Fibroblast of upper back skin (primary cell): ENCODE measurements around the gene KIAA0040.
A peak's percentile ranks its signal among the peaks of the same experiment; 100 is the strongest.

Experiments
- DNase-seq: peaks from one replicate; pipeline ENCODE4 v3.0.0-alpha.2; 2013

Gene KIAA0040

DNA sequence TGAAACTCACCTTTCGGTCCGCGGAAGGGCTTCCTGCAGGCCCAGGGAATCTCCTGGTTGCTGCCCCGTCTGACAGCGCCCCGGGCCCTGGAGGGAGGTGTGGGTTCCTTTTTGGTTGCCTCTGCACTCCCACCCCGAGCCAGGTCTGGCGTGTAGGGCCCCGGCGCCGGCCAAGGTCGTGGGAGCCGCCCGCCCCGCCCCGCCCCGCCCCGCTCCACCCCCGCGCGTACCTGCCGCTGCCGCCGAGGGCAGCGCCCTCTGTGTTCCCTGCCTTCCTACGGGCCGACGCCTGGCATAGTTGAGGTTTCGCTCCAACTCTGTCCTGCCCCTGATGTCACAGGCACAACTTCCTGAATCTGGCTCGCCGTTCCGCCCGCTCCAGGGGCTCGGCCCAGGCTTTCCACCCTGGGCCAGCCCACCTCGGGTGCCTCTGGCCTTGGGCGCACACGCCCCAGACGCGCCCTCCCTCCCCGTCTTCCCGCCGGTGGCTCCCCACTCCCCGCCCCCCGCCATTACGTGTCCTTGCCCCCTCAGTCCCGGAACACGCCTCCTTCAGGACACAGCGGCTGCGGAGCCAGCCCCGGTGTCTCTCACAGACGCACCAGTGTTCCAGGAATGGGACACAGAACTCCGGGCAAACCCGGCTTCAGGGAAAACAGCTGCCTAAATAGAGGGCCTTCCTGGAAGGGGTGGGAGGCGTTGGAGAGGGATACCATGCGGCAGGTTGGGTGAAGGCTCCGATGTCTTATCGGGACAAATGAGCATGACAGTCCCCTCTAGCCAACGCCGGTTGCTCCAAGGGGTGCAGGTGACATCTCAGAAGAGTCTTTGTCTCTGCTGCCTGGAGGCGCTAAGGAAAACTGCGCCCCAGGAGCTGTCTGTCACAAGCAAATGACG is at the start of gene KIAA0040:
TSS of gene KIAA0040 (minus strand) at position 147 of the 897 bp plus-strand sequence. CDS start 31,763 bp downstream, outside the sequence.
- no peak for DNase-seq

DNA sequence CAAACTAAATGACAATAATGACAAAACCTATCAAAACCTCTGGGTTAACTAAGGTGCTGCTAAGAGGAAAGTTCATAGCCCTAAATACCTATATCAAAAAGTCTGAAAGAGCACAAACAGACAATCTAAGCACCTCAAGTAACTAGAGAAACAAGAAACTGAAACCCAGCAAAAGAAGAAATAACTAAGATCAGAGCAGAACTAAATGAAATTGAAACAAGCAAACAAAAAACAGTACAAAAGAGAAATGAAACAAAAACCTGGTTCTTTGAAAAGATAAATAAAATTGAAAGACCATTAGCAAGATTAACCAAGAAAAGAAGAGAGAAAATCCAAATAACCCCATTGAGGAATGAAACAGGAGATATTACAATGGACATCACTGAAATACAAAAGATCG is 44.8 kb upstream of the KIAA0040 start:
- no peak for DNase-seq

DNA sequence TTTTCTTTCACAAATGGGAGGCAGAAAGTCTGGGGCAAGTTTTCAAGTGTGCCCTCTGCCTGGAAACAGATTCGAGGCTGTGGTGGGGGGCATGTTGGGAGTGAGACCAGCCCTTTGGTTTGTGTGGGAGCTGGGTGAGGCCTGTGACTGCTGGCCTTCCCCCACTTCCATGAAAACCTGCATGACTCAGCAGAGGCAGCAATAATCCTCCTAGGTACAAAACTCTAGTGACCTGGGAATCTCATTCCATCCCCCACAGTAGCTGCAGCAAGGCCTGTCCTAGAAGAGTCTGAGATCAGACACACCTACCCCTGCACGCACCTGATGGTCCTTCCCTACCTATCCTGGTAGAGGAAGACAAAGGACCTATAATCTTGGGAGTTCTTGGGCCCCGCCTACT is 42.1 kb upstream of the KIAA0040 start:
- no peak for DNase-seq

DNA sequence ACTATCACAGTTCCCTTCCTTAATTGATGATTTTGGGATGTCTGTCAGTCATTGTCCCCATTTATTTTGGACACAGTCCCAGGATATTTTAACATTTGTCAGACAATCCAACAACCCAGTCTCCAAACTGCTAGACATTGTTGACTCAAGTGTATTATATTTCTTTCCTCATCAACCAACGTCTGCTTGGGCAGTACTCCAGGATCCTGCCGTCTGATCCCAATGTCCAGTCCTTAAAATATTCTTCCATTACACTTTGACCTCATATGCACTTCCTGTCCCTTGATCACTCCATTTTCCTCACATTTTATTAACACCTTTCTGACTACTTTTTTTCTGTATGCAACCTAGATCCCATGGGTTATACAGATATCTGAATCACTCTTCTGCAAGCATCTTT is 39.8 kb upstream of the KIAA0040 start:
- no peak for DNase-seq

DNA sequence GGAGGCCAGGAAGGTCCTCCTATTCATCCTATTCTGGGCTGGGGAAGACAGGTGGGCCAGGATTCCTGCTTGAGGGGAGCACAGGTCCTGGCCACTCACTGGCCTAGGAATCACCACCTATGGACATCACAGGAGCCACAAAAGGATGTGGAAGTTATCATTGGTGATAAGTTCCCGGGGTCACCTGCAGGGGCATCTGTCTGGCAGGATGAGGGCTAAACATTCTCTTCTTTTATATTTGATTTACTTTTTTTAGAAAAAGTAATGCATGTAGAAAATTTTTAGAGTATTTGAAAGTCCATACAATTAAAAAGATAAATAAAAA is 33.2 kb upstream of the KIAA0040 start:
- no peak for DNase-seq

DNA sequence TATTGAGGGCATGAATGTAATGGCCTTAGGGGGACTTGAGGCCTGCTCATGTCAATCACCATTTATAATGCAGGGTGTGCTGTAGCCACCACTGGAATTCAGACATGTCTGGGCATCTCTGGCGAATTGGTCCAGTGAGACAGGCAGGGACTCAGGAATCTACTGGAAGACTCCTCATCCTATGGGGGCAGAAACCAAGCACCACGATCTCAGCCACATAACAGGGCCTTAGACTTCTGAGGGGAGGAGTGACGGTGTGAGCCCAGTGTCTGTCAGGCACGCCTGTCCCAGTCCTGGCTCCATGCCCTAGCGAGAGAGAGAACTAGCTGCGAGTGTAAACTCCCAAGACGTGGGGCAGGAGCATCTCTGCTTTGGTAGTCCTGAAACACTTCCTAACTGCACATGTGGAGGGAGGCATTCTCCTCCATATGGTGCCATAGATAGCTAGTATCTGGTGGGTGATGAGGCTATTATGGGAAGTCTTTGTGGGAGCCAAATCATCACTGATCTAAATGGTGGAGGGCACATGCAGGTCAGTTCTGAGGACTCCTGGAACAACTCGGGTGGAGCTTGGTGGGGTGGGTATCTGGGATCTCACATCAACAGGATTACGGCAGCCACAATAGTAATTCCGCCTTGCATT is 29.8 kb upstream of the KIAA0040 start:
- no peak for DNase-seq

DNA sequence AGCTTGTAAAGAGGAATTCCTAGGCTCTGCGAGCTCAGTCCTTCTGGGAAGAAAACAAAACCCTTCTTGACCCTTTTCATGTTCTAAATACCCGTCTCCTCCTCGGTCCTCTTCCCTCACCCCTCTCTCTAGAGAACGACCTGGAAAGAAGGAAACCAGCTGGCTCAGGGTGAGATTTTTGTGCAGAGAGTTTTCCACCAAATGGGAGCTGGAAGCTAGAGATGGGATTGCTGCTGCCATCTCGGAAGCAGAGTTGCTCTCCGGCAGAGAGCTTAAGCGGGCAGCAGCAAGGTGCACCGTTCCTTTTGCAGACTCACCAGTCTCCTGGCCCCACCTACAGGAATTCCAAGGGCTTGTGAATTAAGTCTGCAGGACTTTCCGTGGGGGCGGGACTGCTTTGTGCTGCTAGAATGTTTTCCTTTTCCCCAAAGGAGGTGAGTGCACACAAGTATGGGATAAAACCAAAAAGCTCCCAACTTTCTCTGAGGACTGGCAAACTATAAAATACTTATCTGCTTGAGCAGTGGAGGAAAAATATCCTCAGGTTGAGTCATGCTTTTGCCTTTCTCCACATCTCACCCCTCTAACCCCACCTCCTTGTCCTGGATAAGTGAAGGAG is 29.1 kb upstream of the KIAA0040 start:
- DNase-seq, result peak; percentile 15

DNA sequence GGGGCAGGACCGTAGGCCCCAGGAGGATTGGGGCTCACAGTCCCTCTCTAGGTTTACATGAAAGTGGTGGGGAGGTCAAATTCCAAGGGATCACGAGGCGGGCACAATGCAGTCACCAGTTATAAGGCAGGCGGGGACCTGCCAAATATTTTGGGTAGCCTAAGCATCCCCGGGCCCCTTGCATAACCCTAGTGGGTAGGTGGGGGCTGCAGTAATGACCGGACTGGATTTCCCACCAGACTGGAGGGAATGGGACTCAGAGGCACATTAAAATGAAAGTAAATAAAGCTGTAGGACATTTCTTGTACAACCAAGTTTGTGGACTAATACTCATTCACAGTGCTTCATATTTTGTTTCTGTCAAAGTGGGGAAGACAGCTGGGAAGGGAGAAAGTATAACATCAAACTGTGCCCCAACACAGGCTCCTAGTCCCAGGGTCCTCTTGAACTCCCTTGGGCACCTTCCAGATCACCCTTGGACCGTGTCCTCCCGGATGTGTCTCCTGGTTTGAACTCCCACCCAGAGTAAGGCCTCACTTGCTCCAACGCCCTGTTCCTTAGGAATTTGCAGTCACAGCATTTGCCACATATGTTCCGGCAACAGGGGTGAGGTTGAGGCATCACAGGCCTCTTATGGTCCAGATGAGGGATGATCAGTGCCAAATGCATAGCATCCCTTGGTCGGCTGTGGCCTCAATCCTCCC is 28.4 kb upstream of the KIAA0040 start:
- DNase-seq, result no peak

DNA sequence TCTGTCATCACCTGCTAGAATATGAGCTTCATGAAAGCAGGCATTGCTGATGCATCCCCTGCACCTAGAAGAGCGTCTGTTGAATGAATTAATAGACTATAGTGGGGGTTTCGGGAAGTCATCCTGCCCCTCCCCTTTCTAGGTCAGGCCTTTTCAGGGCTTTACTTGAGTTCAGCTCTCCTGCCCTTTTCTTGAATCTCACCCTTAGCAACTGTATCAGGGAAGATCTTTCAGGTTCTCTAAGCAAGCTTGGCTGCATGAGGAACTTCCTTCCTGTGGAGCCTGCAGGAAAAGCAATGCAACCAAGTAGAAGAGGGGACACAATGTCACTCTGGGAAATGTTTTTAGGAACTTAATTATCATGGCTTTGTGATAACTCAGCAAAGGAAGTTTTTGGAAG is 27.2 kb upstream of the KIAA0040 start:
- DNase-seq, result no peak

DNA sequence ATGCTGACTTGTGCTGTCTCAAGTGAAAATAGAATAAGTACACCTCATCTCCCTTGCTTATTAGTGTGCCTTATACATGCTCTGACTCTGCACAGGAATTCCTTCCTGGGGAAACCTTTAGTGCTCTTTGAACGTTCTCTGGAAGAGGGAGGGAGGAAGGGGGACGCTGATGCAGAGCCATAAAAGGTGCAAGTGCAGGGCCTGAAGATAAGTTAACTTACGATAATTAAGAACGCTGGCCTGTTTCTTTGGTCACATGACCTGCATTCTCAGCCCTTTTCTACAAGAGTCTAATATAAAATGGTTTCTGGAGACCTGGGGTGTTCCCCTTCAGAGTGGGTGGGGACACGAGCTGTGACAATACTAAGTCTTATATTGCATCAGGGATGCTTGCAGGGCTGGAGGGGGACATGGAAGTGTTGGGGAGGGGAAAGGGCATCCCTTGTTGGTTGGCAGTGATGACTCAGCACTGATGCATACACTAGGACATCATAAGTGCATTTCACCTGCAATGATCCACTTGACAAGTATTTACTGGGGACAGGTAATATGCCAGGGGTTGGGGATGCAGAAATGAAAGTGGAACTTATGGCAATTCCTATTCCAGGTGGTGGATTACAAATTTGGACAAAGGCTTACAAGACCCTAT is 26.3 kb upstream of the KIAA0040 start:
- DNase-seq, result no peak

DNA sequence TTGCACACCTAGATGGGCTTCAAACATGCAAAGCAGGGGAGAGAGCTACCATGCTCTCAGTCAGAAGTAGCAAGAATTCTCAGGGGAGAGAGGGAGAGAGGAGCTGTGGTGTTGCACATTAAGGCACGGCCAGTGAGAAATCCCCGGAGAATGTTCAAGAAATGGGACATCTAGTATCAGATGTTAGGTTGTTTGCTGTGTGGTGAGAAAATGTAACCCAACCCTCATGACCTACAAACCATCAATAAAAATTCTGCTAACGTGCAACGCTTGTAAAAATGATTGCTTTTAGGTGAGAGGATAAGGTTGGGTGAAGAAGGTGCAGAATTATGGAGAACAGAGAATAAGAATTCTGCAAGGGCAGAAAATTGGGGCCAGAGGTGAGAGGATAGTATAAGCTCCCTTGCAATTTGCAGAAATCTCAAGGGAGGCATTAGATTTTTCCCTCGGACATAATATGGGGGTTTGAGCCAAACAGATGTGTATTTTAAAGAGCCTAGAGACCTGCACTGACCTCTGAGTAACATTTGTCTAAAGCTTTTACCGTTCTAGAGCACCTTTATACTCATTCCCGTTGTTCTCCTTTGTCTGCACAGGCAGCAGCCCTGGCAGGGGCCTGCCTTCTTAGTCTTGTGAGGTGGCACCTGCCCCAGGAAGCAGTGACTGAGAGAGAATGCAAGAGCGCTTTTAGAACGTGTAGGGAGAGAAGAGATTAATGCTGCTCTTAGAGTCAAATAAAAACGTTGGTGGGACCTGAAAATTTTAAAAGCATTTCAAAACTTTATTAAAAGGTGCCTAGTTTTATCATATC is 25.4 kb upstream of the KIAA0040 start:
- no peak for DNase-seq

DNA sequence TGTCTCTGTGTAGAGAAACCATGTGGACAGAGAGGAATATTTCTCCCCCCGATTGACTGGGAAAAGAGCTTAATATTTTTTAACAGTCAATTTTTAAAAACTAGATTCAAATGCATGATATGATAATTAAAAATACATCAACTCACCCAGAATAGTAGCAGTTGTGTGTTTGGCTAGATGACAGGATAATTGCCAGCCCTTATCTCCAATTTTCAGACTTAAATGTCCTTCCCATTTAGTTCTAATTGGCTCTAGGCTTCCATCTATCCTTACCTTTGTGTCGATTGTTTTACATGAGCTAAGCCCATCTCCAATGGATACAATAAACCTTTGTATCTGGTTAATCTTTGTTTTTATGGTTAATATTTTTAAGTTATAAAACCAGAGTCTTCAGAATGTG is 23.9 kb upstream of the KIAA0040 start:
- DNase-seq, result no peak

DNA sequence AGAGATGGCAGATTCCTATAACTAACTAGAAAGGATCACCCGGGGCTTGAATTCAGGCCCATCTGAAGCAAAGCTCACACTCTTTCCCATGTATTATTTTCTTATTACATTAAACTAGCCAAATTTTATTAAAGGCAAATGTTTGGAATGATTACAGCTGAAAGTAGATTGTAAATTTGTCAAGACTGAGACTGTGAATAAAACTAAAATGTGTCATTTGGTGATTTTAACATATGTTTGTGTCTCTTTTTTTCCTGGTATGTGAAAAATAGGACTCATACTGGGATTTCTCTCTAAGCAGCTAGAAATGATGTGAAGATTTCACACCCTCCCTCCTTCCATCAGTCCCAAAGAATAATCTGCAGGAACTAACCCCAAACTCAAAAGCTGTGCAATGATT is 19.1 kb upstream of the KIAA0040 start:
- no peak for DNase-seq

DNA sequence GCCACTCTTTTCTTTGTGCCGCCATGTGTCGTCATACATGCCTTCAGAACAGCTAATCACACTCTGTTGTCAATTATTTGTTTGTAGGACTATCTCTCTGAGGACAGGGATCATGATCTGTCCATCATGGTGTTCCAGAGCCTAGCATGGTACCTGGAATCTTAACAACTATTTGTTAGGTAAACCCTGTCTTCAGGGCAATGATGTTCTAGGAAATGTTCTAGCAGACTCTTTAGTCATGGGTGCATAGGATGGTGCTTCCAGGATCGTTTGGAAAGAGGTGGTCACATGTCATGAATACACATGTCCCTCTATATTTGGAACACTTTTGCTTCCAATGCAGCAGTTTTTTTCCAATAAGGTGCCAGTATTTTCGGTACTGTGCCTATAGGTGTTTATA is 18.2 kb upstream of the KIAA0040 start:
- no peak for DNase-seq

DNA sequence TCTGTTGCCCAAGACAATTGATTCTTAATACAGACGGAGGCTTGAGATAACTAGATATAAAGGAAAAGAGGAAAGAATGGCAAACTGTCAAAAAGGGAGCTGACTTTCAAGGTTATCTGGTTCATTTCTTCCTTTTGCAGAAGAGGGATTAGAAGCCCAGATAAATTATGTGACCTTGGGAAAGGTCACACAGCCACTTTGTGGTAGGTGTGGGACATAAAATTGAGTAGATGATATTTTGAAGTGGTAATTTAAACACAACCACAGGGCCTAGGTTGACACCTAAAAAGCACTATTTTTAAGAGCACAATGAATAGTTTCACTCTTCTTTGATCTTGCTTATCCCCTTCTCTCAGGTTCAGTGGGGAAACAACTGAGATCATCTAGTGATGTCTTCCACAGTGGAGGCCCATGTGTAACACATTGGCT is 16.9 kb upstream of the KIAA0040 start:
- no peak for DNase-seq

DNA sequence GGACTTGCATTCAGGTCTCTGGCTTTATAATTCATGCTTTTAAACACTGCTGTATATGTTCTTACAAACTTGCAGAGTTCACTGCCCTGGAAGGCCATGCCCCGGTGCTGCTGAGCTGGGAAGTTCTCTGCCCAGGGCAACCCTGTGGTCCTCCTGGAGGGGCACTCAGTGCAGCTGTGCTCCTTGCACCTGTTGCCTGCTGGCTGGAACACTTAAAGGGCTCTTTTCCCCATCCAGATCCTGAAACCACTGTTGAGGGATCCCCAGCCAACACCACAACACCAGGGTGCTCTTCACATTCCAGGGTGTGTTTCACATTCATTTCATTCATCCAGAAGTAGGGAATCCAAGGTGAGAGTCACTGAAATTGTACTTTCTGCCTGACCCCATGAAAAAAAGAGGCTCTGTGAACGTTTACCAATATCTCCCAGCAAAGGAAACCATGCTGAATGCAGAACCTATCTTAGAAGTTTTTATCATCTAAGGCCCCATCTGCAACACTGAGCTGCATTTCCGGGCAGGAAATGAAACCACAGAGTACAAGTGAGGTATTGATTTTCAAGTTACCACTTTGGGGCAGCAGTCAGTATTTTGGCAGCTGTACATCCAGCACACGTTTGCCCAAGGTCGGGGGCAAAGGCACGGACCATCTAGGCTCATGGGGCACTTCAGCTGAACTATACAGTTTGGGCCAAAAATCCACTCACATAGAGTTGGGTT is 16.4 kb upstream of the KIAA0040 start:
- no peak for DNase-seq

DNA sequence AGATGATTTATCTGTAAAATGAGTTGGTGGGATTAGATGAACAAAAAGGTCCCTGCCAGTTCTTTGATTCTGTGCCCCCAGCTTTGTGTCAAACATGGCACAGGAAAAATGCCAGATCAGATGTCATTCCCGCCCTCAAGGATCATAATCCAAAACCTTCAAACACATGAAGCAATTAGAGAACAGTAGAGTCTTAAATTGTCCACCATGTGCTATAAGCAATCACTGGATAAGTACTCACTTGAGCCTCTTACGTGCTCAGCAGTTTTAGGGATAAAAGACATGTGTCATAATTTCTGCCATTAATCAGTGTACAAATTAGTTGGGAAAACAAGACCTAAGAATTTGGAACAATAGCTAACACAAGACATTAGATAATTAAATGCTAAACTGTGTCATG is 15.4 kb upstream of the KIAA0040 start:
- DNase-seq, result no peak

DNA sequence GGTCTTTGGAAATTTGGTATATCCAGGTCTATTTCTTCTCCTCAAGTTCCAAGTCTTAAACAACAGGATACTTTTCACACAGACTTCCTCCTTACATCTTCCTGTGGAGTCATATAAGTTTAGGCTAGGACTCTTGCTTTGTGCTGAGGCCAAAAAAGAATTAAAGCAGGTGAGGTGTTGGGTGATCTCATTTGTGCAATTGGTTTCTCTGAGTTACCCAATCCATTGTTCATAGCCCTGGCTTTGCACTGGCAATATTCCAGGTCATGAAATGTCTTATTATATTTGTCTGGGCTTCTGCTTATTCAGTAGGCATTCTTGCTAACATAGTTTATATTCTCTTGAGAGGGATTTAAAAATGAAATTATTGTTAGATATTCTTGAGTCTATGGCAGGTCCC is 14.1 kb upstream of the KIAA0040 start:
- DNase-seq, result no peak

DNA sequence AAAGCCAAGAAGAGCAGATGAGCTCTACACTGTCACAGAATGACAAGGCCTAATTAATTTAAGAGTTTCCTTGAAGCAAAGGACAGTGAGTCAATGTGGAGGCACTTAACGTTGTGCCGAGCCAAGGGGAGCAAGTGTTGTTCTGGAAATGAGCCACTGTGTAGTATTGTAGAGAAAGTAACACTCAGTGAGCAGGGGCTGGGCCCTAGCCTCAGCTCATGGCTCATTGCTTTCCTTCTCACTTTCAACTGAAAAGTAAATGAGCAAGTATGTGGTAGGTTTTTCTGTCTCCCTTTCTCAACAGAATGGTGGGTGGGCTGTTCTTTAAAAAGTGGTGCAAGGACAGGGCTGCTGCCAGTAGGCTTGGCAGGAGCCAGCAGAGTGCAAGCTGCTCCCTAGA is 11.8 kb upstream of the KIAA0040 start:
- no peak for DNase-seq

DNA sequence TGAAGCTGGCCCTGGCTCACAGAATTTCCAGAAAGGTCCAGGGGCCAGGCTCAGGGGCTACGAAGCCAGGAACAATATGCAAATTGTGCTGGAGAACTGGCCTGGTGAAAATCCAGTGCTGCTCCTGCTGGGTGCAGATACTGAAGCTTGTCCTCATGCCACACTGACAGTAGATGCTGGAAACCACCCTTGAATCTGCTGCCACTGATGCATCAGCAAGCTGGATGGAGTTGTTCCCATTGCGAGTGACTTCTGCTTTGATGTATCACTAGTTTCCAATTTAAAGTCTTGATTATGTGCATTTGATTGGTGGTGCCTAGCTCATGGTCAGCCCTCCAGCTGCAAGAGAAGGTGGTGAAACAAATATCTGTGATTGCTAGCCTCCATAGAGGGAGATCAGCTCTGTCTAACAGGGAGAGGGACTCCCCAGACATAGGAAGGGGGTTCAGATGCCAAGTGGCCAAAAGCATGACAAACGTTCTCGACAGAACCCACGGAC is 11.0 kb upstream of the KIAA0040 start:
- DNase-seq, result no peak
